ENCODE measurements around the gene KBTBD8.

KBTBD8 gene

DNA sequence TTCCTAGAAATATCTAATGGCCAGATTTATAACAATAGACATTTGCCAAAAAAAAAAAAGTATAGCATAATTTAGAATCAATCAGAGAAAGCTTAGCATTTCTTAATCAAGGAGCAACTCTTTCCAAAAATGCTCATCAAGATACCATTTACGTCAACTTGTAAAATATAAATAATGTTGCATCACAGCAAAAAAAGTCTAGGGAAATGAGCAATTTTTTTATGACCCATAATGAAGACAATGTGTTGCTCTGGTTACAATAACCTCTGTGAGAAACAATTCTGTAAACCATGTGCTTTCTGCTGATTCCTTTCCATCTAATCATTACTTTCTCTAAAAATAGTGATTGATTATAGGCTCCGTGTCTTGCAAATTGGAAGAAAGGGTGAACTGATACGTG, 36.3 kb downstream of the KBTBD8 start:
- DNase-seq (ENCODE audit: low read depth in 2 of 2), result no peak

DNA sequence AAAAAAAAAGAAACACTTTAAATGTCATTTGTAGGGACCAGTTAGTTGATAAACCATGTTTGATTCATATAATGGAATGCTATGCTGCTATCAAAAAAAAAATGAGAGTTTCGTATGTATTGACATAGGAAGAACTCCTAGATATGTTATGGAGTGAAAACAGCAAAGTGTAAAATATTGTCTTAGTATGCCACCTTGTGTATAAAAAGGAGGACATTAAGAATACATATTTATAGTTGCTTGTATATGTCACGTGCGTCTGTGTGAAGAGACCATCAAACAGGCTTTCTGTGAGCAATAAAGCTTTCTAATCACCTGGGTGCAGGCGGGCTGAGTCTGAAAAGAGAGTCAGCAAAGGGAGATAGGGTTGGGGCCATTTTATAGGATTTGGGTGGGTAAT, 39.5 kb downstream of the KBTBD8 start:
- DNase-seq (ENCODE audit: low read depth in 2 of 2), result no peak

DNA sequence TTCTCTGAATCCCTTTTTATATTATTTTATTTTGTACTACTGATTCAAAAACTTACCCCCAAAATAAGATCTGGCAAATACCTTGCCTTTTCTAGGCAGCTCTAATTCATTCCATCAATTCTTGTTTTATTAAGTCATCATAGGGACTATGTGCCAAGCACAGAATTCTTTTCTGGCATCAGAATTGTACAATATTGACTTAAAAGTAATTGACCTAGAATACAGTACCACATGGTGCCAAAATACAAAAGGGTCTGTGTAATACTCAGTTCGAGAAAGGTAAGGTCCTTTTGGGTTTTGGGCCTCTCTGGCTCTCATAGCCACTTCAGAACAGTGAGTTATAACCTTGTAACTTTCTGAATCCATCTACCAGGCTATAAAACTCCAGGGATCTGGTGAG, 46.2 kb downstream of the KBTBD8 start:
- DNase-seq (ENCODE audit: low read depth in 2 of 2), result no peak

DNA sequence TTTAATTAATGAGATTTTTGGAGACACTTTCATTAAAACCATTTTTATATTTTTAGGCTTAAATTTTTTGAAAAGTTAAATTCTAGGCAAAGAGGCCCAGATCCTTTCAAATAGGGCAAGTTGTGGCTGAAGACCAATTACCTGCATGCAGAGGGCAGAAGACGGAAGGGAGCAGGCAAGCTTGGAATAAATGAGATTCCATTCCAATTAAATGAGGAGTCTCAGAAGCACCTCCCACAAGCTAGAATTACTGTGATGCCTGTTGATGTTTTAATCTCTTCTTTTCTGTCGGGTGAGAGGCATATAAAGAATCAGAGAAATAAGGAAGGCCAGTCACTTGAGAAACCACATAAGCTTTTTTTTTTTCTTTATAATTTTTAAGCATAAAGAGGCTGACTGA, 46.8 kb downstream of the KBTBD8 start:
- no peak for DNase-seq (ENCODE audit: low read depth in 2 of 2)

DNA sequence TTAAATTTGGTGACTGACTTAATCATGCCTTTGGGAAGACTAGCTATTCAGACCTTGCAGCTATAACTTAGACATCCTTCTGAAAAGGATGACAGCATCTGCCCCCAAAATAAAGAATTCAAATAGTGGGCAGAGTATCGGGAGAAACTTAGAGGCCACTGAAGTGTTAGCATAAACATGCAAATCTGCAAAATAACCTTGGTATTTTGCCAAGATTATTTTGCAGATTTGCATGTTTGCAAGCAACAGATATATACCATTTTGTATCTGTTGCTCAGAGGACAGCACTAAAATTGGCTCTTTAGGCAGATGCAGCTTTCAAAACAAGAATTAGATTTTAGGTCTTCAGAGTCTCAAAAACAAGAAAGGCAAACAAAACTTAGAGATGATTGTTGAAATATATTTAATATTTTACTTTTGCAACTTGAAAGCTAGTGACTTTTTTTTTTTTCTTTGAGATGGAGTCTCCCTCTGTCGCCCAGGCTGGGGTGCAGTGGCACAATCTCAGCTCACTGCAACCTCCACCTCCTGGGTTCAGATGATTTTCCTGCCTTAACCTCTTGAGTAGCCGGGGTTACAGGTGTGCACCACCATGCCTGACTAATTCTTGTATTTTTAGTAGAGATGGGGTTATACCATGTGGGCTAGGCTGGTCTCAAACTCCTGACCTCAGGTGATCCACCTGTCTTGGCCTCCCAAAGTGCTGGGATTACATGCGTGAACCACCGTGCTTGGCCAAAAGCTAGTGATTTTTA, 47.8 kb downstream of the KBTBD8 start:
- no peak for DNase-seq (ENCODE audit: low read depth in 2 of 2)

DNA sequence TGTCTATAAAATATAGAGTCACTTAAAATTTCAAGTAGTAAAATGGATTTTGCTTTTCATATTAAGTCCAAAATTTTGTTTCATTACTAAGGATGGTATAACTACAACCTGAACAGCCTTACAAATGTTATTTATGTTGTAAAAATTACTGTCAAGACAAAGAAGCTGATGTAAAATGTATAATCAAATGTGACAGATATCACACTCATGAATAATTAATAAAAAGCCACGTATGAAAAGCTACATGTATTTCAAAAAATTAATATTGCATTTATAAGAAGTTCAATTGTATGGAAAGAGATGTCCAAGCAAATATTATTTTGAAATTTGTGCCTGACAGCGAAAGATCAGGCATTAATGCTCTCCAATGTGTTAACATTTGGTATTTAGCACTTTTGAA, 48.9 kb downstream of the KBTBD8 start:
- no peak for DNase-seq (ENCODE audit: low read depth in 2 of 2)

DNA sequence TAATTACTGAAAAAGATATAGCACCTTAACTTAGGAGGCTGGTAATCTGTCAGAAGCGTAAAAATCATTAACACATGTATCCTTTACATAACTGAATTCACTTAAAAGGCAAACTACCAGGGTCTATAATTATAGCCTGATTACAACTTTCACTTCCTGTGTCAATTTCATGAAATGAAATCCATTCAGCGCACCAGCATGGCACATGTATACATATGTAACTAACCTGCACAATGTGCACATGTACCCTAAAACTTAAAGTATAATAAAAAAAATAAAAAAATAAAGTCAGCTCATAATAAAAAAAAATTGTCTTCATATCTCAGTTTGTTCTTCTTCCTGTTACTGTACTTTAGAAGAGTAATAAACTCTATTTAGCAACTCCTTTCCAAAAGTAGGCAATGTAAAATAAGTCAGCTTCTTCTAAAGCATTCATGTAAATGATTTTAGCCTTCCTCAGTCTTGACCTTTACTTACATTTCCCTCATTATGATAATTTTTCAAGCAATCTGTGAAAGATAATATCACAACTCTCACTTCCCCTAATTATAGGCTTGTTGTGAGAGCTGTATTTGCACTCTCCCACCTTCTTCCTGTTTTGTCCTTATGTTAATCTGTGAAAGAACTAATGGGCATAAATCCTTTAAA, 50.1 kb downstream of the KBTBD8 start:
- no peak for DNase-seq (ENCODE audit: low read depth in 2 of 2)

DNA sequence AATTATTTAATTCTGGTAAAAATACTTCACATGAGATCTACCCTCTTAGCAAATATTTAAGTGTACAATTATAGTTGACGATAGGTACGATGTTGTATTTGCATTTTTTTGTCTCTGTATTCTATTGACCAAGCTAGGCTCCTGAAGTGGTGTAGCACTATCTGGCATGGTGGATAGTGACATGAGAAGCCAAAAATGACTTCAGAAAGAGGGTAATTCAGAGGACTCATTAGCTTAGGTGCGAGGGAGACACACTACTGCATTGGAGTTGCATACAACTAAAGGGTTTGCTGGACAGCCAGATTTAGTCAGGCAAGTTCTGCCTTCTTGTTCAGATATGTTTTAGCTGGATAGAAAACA, 50.6 kb downstream of the KBTBD8 start:
- no peak for DNase-seq (ENCODE audit: low read depth in 2 of 2)

DNA sequence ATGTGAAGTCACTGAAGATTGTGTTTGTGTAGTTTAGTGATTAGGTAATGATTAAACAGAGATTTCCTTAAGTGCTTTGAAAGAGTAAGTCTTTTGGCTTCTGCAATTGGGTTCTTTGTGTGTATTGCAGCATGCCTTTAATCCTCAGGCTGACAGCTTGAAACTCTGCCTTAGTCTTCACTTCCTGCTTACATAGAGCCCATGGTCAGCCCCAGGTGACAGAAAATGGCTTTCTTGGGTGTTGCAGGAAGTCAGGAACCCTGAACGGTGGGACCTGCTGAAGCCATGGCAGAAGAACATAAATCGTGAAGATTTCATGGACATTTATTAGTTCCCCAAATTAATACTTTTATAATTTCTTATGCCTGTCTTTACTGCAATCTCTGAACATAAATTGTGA, 61.3 kb downstream of the KBTBD8 start:
- DNase-seq (ENCODE audit: low read depth in 2 of 2), result no peak
